Naive thymus-derived CD8-positive, alpha-beta T cell (primary cell): ENCODE data around the gene BICC1. TPM values are rescaled to one million over a fixed set of nuclear protein-coding genes. Genes with fewer than 3 reads are reported as not detected.
A peak's percentile ranks its signal among the peaks of the same experiment; 100 is the strongest.

Source experiments
- ATAC-seq, 2 donors: fragments of 150-1000 bp; cut with Tn5 transposase in 1 of 2; sonication (Bioruptor Pico), chemical (Tn5 transposase) in 1 of 2; 1 replicate in 1 of 2; 2 replicates in 1 of 2; pipeline ENCODE4 v1.10.0; 2021; ENCODE audit warnings: mild to moderate bottlenecking in 2 of 2, moderate library complexity in 2 of 2
- POLR2A ChIA-PET: fragments of 350-600 bp; sonication (Branson Sonifier 250); formaldehyde crosslinking; loops from one replicate; lab custom pipeline; 2021; ENCODE audit warnings: antibody characterized with exemption; lab: Charles Lee
- DNase-seq, 10 donors: peaks; one replicate each; pipeline versions ENCODE4 v3.0.0 to v3.0.0-alpha.2; 2020 to 2022
- H3K27ac Mint-ChIP-seq, 10 donors: one replicate each; pipeline ENCODE4 v1.8.0; 2020 to 2022; ENCODE audit warnings: mild to moderate bottlenecking in 10 of 10, mixed read lengths in 10 of 10, moderate library complexity in 4 of 10, inconsistent platforms in 1 of 10
- H3K27me3 Mint-ChIP-seq, 5 donors: one replicate each; pipeline ENCODE4 v1.8.0; 2021 to 2022; ENCODE audit warnings: mixed read lengths in 5 of 5
- H3K36me3 Mint-ChIP-seq, 3 donors: one replicate each; pipeline ENCODE4 v1.8.0; 2020 to 2022; ENCODE audit warnings: mixed read lengths in 3 of 3, mild to moderate bottlenecking in 2 of 3, inconsistent platforms in 1 of 3
- H3K4me1 Mint-ChIP-seq, 4 donors: one replicate each; pipeline ENCODE4 v1.8.0; 2021 to 2022; ENCODE audit warnings: mixed read lengths in 4 of 4
- H3K4me3 Mint-ChIP-seq, 10 donors: one replicate each; pipeline ENCODE4 v1.8.0; 2020 to 2022; ENCODE audit warnings: mild to moderate bottlenecking in 10 of 10, mixed read lengths in 10 of 10, moderate library complexity in 6 of 10, inconsistent platforms in 1 of 10
- H3K9me3 Mint-ChIP-seq, 9 donors: one replicate each; pipeline ENCODE4 v1.8.0; 2020 to 2022; ENCODE audit warnings: mixed read lengths in 9 of 9, mild to moderate bottlenecking in 3 of 9, inconsistent platforms in 1 of 9, moderate library complexity in 1 of 9
- polyA plus RNA-seq, 3 donors: library from polyadenylated mRNA; unstranded; fragments of 300-500 nt; fragmentation: Illumina TruSeq; gene quantifications; one replicate each; pipeline ENCODE4 v1.2.3, GENCODE V29; 2021
- total RNA-seq, 8 experiments: library from RNA in 2 of 8; stranded (reverse) in 2 of 8; gene quantifications; one replicate each; pipeline ENCODE4 v1.2.3 and lab custom pipeline; 2021 to 2026

The BICC1 gene
- total RNA-seq, result not detected
- not detected for polyA plus RNA-seq
- total RNA-seq (lab: John Stamatoyannopoulos, UW), result 0 to 0.17 (median 0.04) reads per million in 6 experiments

DNA sequence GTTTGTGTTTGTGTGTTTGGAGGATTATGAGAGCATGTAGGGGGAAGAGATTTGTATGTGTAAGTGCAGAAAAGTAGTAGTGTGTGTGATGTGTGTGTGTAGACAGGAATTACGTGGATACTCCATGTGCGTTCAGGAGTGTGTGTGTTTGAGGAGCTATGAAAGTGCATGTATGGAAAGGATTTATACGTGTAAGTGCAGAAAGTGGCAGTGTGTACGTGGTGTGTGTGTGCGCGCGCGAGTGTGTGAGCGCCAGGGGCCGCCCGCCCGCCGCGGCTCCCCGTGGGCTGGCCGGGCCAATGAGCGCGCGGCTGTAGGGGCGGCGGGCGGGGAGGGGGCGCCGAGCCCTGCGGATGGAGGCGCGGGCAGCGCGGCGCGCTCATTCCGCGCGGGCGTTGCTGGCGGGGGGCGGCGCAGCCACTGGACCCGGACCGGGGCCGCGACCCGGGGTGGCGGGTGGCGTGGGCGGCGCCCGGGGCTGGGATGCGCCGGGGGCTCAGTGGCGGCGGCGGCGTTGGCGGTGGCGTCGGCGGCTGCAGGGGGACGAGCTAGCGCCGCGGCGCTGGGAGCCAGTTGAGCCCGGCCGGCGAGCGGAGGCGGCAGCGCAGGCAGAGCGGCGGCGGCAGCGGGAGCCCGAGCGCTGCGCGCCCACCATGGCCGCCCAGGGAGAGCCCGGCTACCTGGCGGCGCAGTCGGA is at the start of gene BICC1:
Gene BICC1 (plus strand): TSS at position 382 of the 697 bp plus-strand sequence. CDS start 272 bp downstream, at position 654.
- peak in 1 of 10 donors; percentile 7 for DNase-seq
- Mint-ChIP-seq H3K9me3 (no peaks in the 10 kb centered on the region), H3K4me3 (peak within 1 kb of the TSS; percentile 63 to 92 (median 79)), H3K4me1 (peaks cover 6 to 15% (median 7%) of the 10 kb centered on the region in 4 donors), H3K36me3 (peaks cover 0 to 5% (median 0%) of the 10 kb centered on the region in 3 donors), H3K27ac (no peak within 1 kb of the TSS), H3K27me3 (peaks cover 18 to 40% (median 25%) of the 10 kb centered on the region in 5 donors)
- peak; percentile 39 to 53 for ATAC-seq
- POLR2A ChIA-PET, result no interaction called here

- peaks cover 0 to 10% (median 0%) of the 10 kb centered on the region in 3 donors for H3K36me3 Mint-ChIP-seq
Observed at GRCh38 chr10:58464956-58465355, 47.7 kb upstream of the BICC1 start.

DNA sequence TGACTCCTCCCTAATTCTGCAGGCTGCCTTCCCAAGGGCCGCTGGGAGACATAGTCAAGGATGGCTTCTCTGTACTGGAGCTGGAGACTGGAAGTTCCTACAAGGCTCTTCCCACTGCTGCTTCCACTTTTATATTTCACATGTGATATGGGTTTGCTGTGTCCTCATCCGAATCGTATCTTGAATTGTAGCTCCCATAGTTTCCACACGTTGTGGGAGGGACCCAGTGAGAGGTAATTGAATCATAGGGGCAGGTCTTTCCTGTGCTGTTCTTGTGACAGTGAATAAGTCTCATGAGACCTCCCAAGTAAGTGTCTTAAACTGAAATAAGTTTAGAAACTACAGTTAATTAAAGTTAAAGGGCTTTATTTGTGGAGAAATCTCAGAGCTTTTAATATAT is 47.0 kb upstream of the BICC1 start:
- Mint-ChIP-seq H3K36me3 (peaks cover 0 to 10% (median 0%) of the 10 kb centered on the region in 3 donors), H3K27ac (no peak overlapping the region), H3K9me3 (peaks cover 4 to 22% (median 11%) of the 10 kb centered on the region in 9 donors), H3K4me1 (no peaks in the 10 kb centered on the region), H3K4me3 (no peak overlapping the region), H3K27me3 (peaks cover 8 to 61% (median 28%) of the 10 kb centered on the region in 5 donors)
- POLR2A ChIA-PET, result no interaction called here
- ATAC-seq (no peak), DNase-seq (no peak)

More at GRCh38 chr10:58464956-58465355, 47.7 kb upstream of the BICC1 start:
- H3K9me3 Mint-ChIP-seq, result peaks cover 4 to 26% (median 11%) of the 10 kb centered on the region in 9 donors
- peaks cover 7 to 55% (median 24%) of the 10 kb centered on the region in 5 donors for H3K27me3 Mint-ChIP-seq
- H3K4me1 Mint-ChIP-seq, result no peaks in the 10 kb centered on the region
- DNase-seq (no peak), ATAC-seq (no peak)
- POLR2A ChIA-PET, result no interaction called here
- no peak overlapping the region for H3K4me3 Mint-ChIP-seq
- H3K27ac Mint-ChIP-seq, result no peak overlapping the region

GRCh38 chr10:58467931-58468635 is 44.6 kb upstream of the BICC1 start:
- Mint-ChIP-seq H3K27ac (no peak overlapping the region), H3K36me3 (peaks cover 0 to 6% (median 0%) of the 10 kb centered on the region in 3 donors), H3K9me3 (peaks cover under 1 to 6% (median 4%) of the 10 kb centered on the region in 9 donors), H3K4me1 (no peaks in the 10 kb centered on the region), H3K27me3 (peaks cover 11 to 64% (median 31%) of the 10 kb centered on the region in 5 donors), H3K4me3 (no peak overlapping the region)
- DNase-seq (no peak), ATAC-seq (no peak)
- POLR2A ChIA-PET, result no interaction called here

- H3K36me3 Mint-ChIP-seq, result no peaks in the 10 kb centered on the region
- H3K4me3 Mint-ChIP-seq, result no peak overlapping the region
- H3K4me1 Mint-ChIP-seq, result peaks cover 0 to 6% (median 2%) of the 10 kb centered on the region in 4 donors
- DNase-seq (no peak), ATAC-seq (no peak)
- H3K27ac Mint-ChIP-seq, result no peak overlapping the region
- POLR2A ChIA-PET, result no interaction called here
- H3K9me3 Mint-ChIP-seq, result no peaks in the 10 kb centered on the region
- H3K27me3 Mint-ChIP-seq, result peaks cover 7 to 44% (median 21%) of the 10 kb centered on the region in 5 donors
Observed at GRCh38 chr10:58473976-58474375, 38.7 kb upstream of the BICC1 start.

GRCh38 chr10:58475322-58476277 is 37.1 kb upstream of the BICC1 start:
- no peaks in the 10 kb centered on the region for H3K9me3 Mint-ChIP-seq
- H3K27ac Mint-ChIP-seq, result no peak overlapping the region
- POLR2A ChIA-PET, result no interaction called here
- DNase-seq (no peak), ATAC-seq (no peak)
- H3K4me1 Mint-ChIP-seq, result peaks cover 0 to 6% (median 3%) of the 10 kb centered on the region in 4 donors
- H3K27me3 Mint-ChIP-seq, result peaks cover 13 to 38% (median 18%) of the 10 kb centered on the region in 5 donors
- no peaks in the 10 kb centered on the region for H3K36me3 Mint-ChIP-seq
- no peak overlapping the region for H3K4me3 Mint-ChIP-seq

DNA sequence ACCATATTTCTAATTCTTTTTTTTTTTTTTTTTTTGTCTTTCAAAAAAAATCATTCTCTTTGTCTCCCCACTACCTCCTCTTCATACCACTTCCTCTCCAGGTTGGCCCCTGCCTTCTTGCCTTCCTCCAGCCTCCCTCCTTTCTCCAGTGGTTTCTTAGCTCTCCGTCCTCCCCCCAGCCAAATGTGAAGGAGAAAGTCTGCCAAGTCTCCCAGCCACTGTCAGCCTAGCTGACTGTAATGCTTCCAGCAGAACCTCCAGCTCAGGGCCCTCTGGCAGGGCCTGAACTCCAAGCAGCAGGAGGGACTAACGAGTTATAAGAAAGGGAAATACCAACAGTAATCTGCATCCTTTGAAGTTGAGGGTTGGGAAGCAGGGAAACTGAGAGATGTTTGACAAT is 35.5 kb upstream of the BICC1 start:
- Mint-ChIP-seq H3K4me3 (no peak overlapping the region), H3K27me3 (peaks cover 10 to 35% (median 17%) of the 10 kb centered on the region in 5 donors), H3K9me3 (no peaks in the 10 kb centered on the region), H3K36me3 (no peaks in the 10 kb centered on the region), H3K27ac (peak overlapping the region in 2 of 10 donors; percentile 33 to 70), H3K4me1 (peaks cover 0 to 6% (median 3%) of the 10 kb centered on the region in 4 donors)
- POLR2A ChIA-PET, result no interaction called here
- ATAC-seq (no peak), DNase-seq (no peak)

- peaks cover 0 to 6% (median 3%) of the 10 kb centered on the region in 4 donors for H3K4me1 Mint-ChIP-seq
- POLR2A ChIA-PET, result no interaction called here
- no peak overlapping the region for H3K4me3 Mint-ChIP-seq
- no peaks in the 10 kb centered on the region for H3K9me3 Mint-ChIP-seq
- H3K27me3 Mint-ChIP-seq, result peaks cover 10 to 31% (median 20%) of the 10 kb centered on the region in 5 donors
- no peaks in the 10 kb centered on the region for H3K36me3 Mint-ChIP-seq
- no peak overlapping the region for H3K27ac Mint-ChIP-seq
- DNase-seq, result no peak
- no peak for ATAC-seq
Observed at GRCh38 chr10:58477902-58478301, 34.8 kb upstream of the BICC1 start.

- Mint-ChIP-seq H3K27ac (no peak overlapping the region), H3K9me3 (no peaks in the 10 kb centered on the region), H3K4me1 (peaks cover 0 to 6% (median 3%) of the 10 kb centered on the region in 4 donors), H3K36me3 (no peaks in the 10 kb centered on the region), H3K27me3 (peaks cover 8 to 35% (median 19%) of the 10 kb centered on the region in 5 donors), H3K4me3 (no peak overlapping the region)
- POLR2A ChIA-PET, result no interaction called here
- ATAC-seq (no peak), DNase-seq (no peak)
Observed at GRCh38 chr10:58479045-58479444, 33.6 kb upstream of the BICC1 start.

GRCh38 chr10:58480321-58480720 is 32.4 kb upstream of the BICC1 start:
- Mint-ChIP-seq H3K4me1 (peaks cover 0 to 6% (median 3%) of the 10 kb centered on the region in 4 donors), H3K27ac (no peak overlapping the region), H3K4me3 (no peak overlapping the region), H3K36me3 (no peaks in the 10 kb centered on the region), H3K27me3 (peaks cover 8 to 34% (median 16%) of the 10 kb centered on the region in 5 donors), H3K9me3 (no peaks in the 10 kb centered on the region)
- no peak for DNase-seq
- POLR2A ChIA-PET, result no interaction called here
- no peak for ATAC-seq

- POLR2A ChIA-PET, result no interaction called here
- H3K27ac Mint-ChIP-seq, result no peak overlapping the region
- H3K4me3 Mint-ChIP-seq, result no peak overlapping the region
- no peaks in the 10 kb centered on the region for H3K9me3 Mint-ChIP-seq
- DNase-seq (no peak), ATAC-seq (no peak)
- H3K4me1 Mint-ChIP-seq, result peaks cover 0 to 6% (median 3%) of the 10 kb centered on the region in 4 donors
- H3K27me3 Mint-ChIP-seq, result peaks cover 8 to 25% (median 16%) of the 10 kb centered on the region in 5 donors
- no peaks in the 10 kb centered on the region for H3K36me3 Mint-ChIP-seq
Observed at GRCh38 chr10:58481569-58482109, 31.0 kb upstream of the BICC1 start.

DNA sequence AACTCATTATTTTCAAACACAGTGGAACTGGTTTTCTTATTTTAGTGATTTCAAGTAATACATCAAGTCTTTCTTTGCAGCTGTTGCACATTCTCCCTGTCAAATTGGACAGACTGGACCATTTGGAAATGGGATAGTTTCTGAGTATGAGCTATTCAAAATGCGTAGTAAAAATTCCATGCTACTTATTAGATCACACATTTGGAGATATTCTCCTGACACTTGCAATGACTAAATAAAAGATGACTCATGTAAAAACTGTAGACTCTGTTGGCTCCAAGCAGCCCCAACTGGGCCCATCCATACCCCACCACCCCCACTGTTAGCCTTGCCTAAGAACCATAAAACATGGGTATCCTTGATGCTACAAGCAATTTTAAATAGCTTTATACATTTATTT is 25.9 kb upstream of the BICC1 start:
- Mint-ChIP-seq H3K9me3 (no peaks in the 10 kb centered on the region), H3K4me3 (no peak overlapping the region), H3K27me3 (peaks cover 3 to 20% (median 7%) of the 10 kb centered on the region in 5 donors), H3K36me3 (no peaks in the 10 kb centered on the region), H3K27ac (no peak overlapping the region), H3K4me1 (no peaks in the 10 kb centered on the region)
- ATAC-seq (no peak), DNase-seq (no peak)
- POLR2A ChIA-PET, result no interaction called here
